ENCODE data around the gene CDK3.
A peak's percentile ranks its signal among the peaks of the same experiment; 100 is the strongest.

CDK3 gene

GRCh38 chr17:75978938-75979704 lies 21.5 kb upstream of the CDK3 start, which contains the start of the genes ACOX1 and TEN1:
Gene ACOX1, minus strand, starts transcription at chr17:75979166. Its CDS starts 93 bp downstream, at chr17:75979073.
Gene TEN1, plus strand, starts transcription at chr17:75979240. Its CDS starts 6,953 bp downstream, at chr17:75986193.
- Histone ChIP-seq H2AFZ (ENCODE audit: low read depth, low read length) (peak within 1 kb of the TSS; percentile 68), H3K27me3 (ENCODE audit: insufficient read depth, low read length) (no peaks in the 10 kb centered on the region), H3K4me1 (ENCODE audit: insufficient read depth, low read length) (peaks cover 13% of the 10 kb centered on the region), H3K4me3 (ENCODE audit: low read length) (peak within 1 kb of the TSS; percentile 75), H3K36me3 (ENCODE audit: insufficient read depth, low read length) (peaks cover 2% of the 10 kb centered on the region), H3K9me3 (ENCODE audit: low read length) (no peaks in the 10 kb centered on the region)

GRCh38 chr17:75979705-75980187 lies 20.9 kb upstream of the CDK3 start:
- H2AFZ ChIP-seq (ENCODE audit: low read depth, low read length) = no peak overlapping the region
- peaks cover 13% of the 10 kb centered on the region for H3K4me1 ChIP-seq (ENCODE audit: insufficient read depth, low read length)
- no peaks in the 10 kb centered on the region for H3K9me3 ChIP-seq (ENCODE audit: low read length)
- peaks cover 3% of the 10 kb centered on the region for H3K36me3 ChIP-seq (ENCODE audit: insufficient read depth, low read length)
- H3K4me3 ChIP-seq (ENCODE audit: low read length) = peak overlapping the region; percentile 75
- H3K27me3 ChIP-seq (ENCODE audit: insufficient read depth, low read length) = no peaks in the 10 kb centered on the region

- Histone ChIP-seq H3K4me1 (ENCODE audit: insufficient read depth, low read length) (peaks cover 13% of the 10 kb centered on the region), H3K27me3 (ENCODE audit: insufficient read depth, low read length) (no peaks in the 10 kb centered on the region), H2AFZ (ENCODE audit: low read depth, low read length) (no peak overlapping the region), H3K4me3 (ENCODE audit: low read length) (peak overlapping the region; percentile 75), H3K36me3 (ENCODE audit: insufficient read depth, low read length) (peaks cover 5% of the 10 kb centered on the region), H3K9me3 (ENCODE audit: low read length) (no peaks in the 10 kb centered on the region)
These were observed 20.3 kb upstream of the CDK3 start for GRCh38 chr17:75980188-75981018.

DNA sequence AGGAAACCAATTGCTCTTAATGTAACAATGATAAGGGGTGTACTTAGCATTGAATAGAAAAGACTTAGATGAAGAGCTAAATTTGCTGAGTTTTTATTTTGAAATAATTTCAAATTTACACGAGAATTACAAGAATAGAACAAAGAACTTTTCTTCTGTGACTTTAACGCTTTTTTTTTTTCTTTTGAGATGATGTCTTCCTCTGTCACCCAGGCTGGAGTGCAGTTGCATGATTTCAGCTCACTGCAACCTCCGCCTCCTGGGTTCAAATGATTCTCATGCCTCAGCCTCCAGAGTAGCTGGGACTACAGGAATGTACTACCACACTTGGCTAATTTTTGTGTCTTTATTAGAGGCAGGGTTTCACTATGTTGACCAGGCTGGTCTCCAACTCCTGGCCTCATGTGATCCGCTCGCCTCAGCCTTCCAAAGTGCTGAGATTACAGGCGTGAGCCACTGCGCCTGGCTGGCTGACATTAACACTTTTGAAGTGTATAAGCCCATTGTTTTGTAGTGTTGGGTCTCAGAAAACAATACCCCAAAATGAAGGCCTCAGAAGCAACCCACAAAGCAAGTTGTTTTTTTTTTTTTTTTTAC lies 19.5 kb upstream of the CDK3 start:
- Histone ChIP-seq H3K4me1 (ENCODE audit: insufficient read depth, low read length) (peaks cover 13% of the 10 kb centered on the region), H3K36me3 (ENCODE audit: insufficient read depth, low read length) (peaks cover 5% of the 10 kb centered on the region), H2AFZ (ENCODE audit: low read depth, low read length) (no peak overlapping the region), H3K9me3 (ENCODE audit: low read length) (no peaks in the 10 kb centered on the region), H3K27me3 (ENCODE audit: insufficient read depth, low read length) (no peaks in the 10 kb centered on the region), H3K4me3 (ENCODE audit: low read length) (no peak overlapping the region)

GRCh38 chr17:75983501-75984181 lies 17.0 kb upstream of the CDK3 start:
- H3K4me3 ChIP-seq (ENCODE audit: low read length) = no peak overlapping the region
- H3K27me3 ChIP-seq (ENCODE audit: insufficient read depth, low read length) = no peaks in the 10 kb centered on the region
- peaks cover 5% of the 10 kb centered on the region for H3K36me3 ChIP-seq (ENCODE audit: insufficient read depth, low read length)
- H2AFZ ChIP-seq (ENCODE audit: low read depth, low read length) = no peak overlapping the region
- peaks cover 4% of the 10 kb centered on the region for H3K4me1 ChIP-seq (ENCODE audit: insufficient read depth, low read length)
- H3K9me3 ChIP-seq (ENCODE audit: low read length) = no peaks in the 10 kb centered on the region

GRCh38 chr17:75985986-75986385 lies 14.7 kb upstream of the CDK3 start:
- H2AFZ ChIP-seq (ENCODE audit: low read depth, low read length) = no peak overlapping the region
- no peaks in the 10 kb centered on the region for H3K27me3 ChIP-seq (ENCODE audit: insufficient read depth, low read length)
- no peaks in the 10 kb centered on the region for H3K4me1 ChIP-seq (ENCODE audit: insufficient read depth, low read length)
- no peaks in the 10 kb centered on the region for H3K9me3 ChIP-seq (ENCODE audit: low read length)
- H3K4me3 ChIP-seq (ENCODE audit: low read length) = no peak overlapping the region
- peaks cover 5% of the 10 kb centered on the region for H3K36me3 ChIP-seq (ENCODE audit: insufficient read depth, low read length)

DNA sequence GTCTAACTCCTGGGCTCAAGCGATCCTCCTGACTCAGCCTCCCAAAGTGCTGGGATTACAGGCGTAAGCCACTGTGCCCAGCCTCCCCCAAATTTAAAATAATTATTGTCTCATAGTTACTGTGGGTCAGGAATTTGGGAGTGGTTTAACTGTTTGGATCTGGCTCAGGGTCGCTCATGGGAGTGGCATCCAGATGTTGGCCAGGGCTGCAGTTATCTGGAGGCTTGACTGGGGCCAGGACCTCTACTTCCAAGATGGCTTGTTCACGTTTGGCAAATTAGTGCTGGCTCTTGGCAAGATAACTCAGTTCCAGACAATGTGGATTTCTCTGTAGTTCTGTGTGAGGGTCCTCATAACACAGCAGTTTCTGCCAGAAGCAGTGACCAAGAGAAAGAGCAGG lies 13.6 kb upstream of the CDK3 start:
- no peak overlapping the region for H3K4me3 ChIP-seq (ENCODE audit: low read length)
- no peak overlapping the region for H2AFZ ChIP-seq (ENCODE audit: low read depth, low read length)
- no peaks in the 10 kb centered on the region for H3K27me3 ChIP-seq (ENCODE audit: insufficient read depth, low read length)
- peaks cover 5% of the 10 kb centered on the region for H3K36me3 ChIP-seq (ENCODE audit: insufficient read depth, low read length)
- no peaks in the 10 kb centered on the region for H3K9me3 ChIP-seq (ENCODE audit: low read length)
- H3K4me1 ChIP-seq (ENCODE audit: insufficient read depth, low read length) = no peaks in the 10 kb centered on the region

DNA sequence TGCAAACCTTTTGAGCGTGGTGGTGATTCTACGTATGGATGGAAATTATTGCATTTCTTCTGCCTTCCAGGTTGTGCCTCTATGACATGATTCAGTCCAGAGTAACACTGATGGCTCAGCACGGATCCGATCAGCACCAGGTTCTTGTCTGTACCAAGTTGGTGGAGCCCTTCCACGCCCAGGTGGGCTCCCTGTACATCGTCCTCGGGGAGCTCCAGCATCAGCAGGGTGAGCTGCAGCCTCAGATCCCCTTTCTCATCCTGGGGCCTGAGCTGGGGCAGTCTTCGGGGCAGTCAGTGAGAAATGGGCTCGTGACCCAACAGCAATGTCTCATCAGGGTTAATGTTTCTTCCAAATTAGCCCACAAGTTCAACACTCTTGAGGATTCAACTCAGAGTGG lies 9.3 kb upstream of the CDK3 start:
- Histone ChIP-seq H3K27me3 (ENCODE audit: insufficient read depth, low read length) (no peaks in the 10 kb centered on the region), H3K4me3 (ENCODE audit: low read length) (no peak overlapping the region), H3K4me1 (ENCODE audit: insufficient read depth, low read length) (no peaks in the 10 kb centered on the region), H3K36me3 (ENCODE audit: insufficient read depth, low read length) (peaks cover 7% of the 10 kb centered on the region), H3K9me3 (ENCODE audit: low read length) (no peaks in the 10 kb centered on the region), H2AFZ (ENCODE audit: low read depth, low read length) (no peak overlapping the region)

- Histone ChIP-seq H2AFZ (ENCODE audit: low read depth, low read length) (no peak overlapping the region), H3K4me1 (ENCODE audit: insufficient read depth, low read length) (no peaks in the 10 kb centered on the region), H3K27me3 (ENCODE audit: insufficient read depth, low read length) (no peaks in the 10 kb centered on the region), H3K9me3 (ENCODE audit: low read length) (no peaks in the 10 kb centered on the region), H3K36me3 (ENCODE audit: insufficient read depth, low read length) (peaks cover 7% of the 10 kb centered on the region), H3K4me3 (ENCODE audit: low read length) (no peak overlapping the region)
These were observed 5.8 kb upstream of the CDK3 start for GRCh38 chr17:75994802-75995370.

- Histone ChIP-seq H3K9me3 (ENCODE audit: low read length) (no peaks in the 10 kb centered on the region), H3K27me3 (ENCODE audit: insufficient read depth, low read length) (no peaks in the 10 kb centered on the region), H3K4me1 (ENCODE audit: insufficient read depth, low read length) (no peaks in the 10 kb centered on the region), H3K36me3 (ENCODE audit: insufficient read depth, low read length) (peaks cover 7% of the 10 kb centered on the region), H3K4me3 (ENCODE audit: low read length) (no peak overlapping the region), H2AFZ (ENCODE audit: low read depth, low read length) (no peak overlapping the region)
These were observed 5.2 kb upstream of the CDK3 start for GRCh38 chr17:75995385-75995925.

- Histone ChIP-seq H3K36me3 (ENCODE audit: insufficient read depth, low read length) (peaks cover 13% of the 10 kb centered on the region), H3K4me3 (ENCODE audit: low read length) (no peak overlapping the region), H3K4me1 (ENCODE audit: insufficient read depth, low read length) (no peaks in the 10 kb centered on the region), H3K9me3 (ENCODE audit: low read length) (no peaks in the 10 kb centered on the region), H3K27me3 (ENCODE audit: insufficient read depth, low read length) (no peaks in the 10 kb centered on the region), H2AFZ (ENCODE audit: low read depth, low read length) (no peak overlapping the region)
These were observed 3.7 kb upstream of the CDK3 start for GRCh38 chr17:75996665-75997590.
